Measurements from ENCODE around the gene RANBP10. TPM values are rescaled to one million over a fixed set of nuclear protein-coding genes. Genes with fewer than 3 reads are reported as not detected.
A peak's percentile ranks its signal among the peaks of the same experiment; 100 is the strongest.

The RANBP10 gene
- total RNA-seq, 4 donors from 2014 or later = 18.4 to 35.2 (median 27.6) TPM

- Histone ChIP-seq H3K27me3 (no peaks in the 10 kb centered on the region), H3K36me3 (no peaks in the 10 kb centered on the region), H3K9me3 (no peaks in the 10 kb centered on the region), H3K4me1 (peaks cover 58% of the 10 kb centered on the region), H3K27ac (peak within 1 kb of the TSS; percentile 95), H3K4me3 (peak within 1 kb of the TSS; percentile 83)
- TF ChIP-seq EP300 (IDR thresholded peaks at IDR 0.05) (no peak), POLR2A (IDR thresholded peaks at IDR 0.05) (peak in 1 of 2 donors; percentile 35), POLR2AphosphoS5 (IDR thresholded peaks at IDR 0.05) (peak in 2 of 3 donors; percentile 83 to 84)
- TF ChIP-seq, protein P1, sequence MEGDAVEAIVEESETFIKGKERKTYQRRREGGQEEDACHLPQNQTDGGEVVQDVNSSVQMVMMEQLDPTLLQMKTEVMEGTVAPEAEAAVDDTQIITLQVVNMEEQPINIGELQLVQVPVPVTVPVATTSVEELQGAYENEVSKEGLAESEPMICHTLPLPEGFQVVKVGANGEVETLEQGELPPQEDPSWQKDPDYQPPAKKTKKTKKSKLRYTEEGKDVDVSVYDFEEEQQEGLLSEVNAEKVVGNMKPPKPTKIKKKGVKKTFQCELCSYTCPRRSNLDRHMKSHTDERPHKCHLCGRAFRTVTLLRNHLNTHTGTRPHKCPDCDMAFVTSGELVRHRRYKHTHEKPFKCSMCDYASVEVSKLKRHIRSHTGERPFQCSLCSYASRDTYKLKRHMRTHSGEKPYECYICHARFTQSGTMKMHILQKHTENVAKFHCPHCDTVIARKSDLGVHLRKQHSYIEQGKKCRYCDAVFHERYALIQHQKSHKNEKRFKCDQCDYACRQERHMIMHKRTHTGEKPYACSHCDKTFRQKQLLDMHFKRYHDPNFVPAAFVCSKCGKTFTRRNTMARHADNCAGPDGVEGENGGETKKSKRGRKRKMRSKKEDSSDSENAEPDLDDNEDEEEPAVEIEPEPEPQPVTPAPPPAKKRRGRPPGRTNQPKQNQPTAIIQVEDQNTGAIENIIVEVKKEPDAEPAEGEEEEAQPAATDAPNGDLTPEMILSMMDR (IDR thresholded peaks at IDR 0.05) = no peak
- DNase-seq (ENCODE audit: low spot score in 2 of 2) = peak; percentile 97
- 0% methylated on average over 23 of the region's 57 CpGs for WGBS
Measured at GRCh38 chr16:67846320-67847063, 40.1 kb upstream of the RANBP10 start, which contains the start of gene NUTF2. Gene NUTF2, plus strand, starts transcription at chr16:67846933. Its CDS starts 18,198 bp downstream, at chr16:67865131.

DNA sequence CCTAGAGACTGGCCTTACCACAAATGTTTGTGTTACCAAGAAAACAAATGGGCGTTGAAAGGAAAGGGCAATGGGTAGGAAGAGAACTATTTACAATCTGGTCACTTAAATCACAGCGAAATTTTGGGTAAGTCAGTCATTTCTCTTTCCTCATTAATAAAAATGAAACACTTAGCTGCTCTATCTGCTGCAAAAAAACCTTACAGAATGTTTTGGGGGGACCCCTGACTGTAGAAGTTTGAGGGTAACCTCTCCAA lies 39.6 kb upstream of the RANBP10 start:
- no peaks in the 10 kb centered on the region for H3K27me3 ChIP-seq
- H3K36me3 ChIP-seq = no peaks in the 10 kb centered on the region
- WGBS = 15% methylated on average over 2 of the region's 2 CpGs
- H3K4me3 ChIP-seq = peak overlapping the region; percentile 83
- peaks cover 62% of the 10 kb centered on the region for H3K4me1 ChIP-seq
- peak overlapping the region; percentile 95 for H3K27ac ChIP-seq
- TF ChIP-seq POLR2A (IDR thresholded peaks at IDR 0.05) (no peak), POLR2AphosphoS5 (IDR thresholded peaks at IDR 0.05) (no peak), EP300 (IDR thresholded peaks at IDR 0.05) (no peak)
- TF ChIP-seq, protein P1 (IDR thresholded peaks at IDR 0.05) = no peak
- no peak for DNase-seq (ENCODE audit: low spot score in 2 of 2)
- no peaks in the 10 kb centered on the region for H3K9me3 ChIP-seq

GRCh38 chr16:67845291-67846062 lies 39.1 kb upstream of the RANBP10 start:
- 76% methylated on average over 5 of the region's 5 CpGs for WGBS
- H3K9me3 ChIP-seq = no peaks in the 10 kb centered on the region
- TF ChIP-seq POLR2A (IDR thresholded peaks at IDR 0.05) = no peak
- TF ChIP-seq EP300 (IDR thresholded peaks at IDR 0.05) = no peak
- TF ChIP-seq, protein P1 (IDR thresholded peaks at IDR 0.05) = no peak
- TF ChIP-seq POLR2AphosphoS5 (IDR thresholded peaks at IDR 0.05) = no peak
- H3K27me3 ChIP-seq = no peaks in the 10 kb centered on the region
- peak overlapping the region; percentile 83 for H3K4me3 ChIP-seq
- no peak for DNase-seq (ENCODE audit: low spot score in 2 of 2)
- H3K36me3 ChIP-seq = no peaks in the 10 kb centered on the region
- peaks cover 62% of the 10 kb centered on the region for H3K4me1 ChIP-seq
- H3K27ac ChIP-seq = peak overlapping the region; percentile 95

GRCh38 chr16:67844497-67844896 lies 38.1 kb upstream of the RANBP10 start:
- H3K27me3 ChIP-seq = no peaks in the 10 kb centered on the region
- 39% methylated on average over 4 of the region's 4 CpGs for WGBS
- peak overlapping the region; percentile 37 for H3K27ac ChIP-seq
- H3K4me1 ChIP-seq = peaks cover 62% of the 10 kb centered on the region
- no peaks in the 10 kb centered on the region for H3K36me3 ChIP-seq
- peak overlapping the region; percentile 88 for H3K4me3 ChIP-seq
- DNase-seq (ENCODE audit: low spot score in 2 of 2) = no peak
- TF ChIP-seq POLR2AphosphoS5 (IDR thresholded peaks at IDR 0.05) = no peak
- TF ChIP-seq, protein P1 (IDR thresholded peaks at IDR 0.05) = peak in 1 of 2 donors; percentile 32
- no peaks in the 10 kb centered on the region for H3K9me3 ChIP-seq

GRCh38 chr16:67843343-67843765 lies 37.0 kb upstream of the RANBP10 start:
- H3K27ac ChIP-seq = peak overlapping the region; percentile 99
- H3K4me1 ChIP-seq = peaks cover 56% of the 10 kb centered on the region
- H3K4me3 ChIP-seq = peak overlapping the region; percentile 88
- no peak for DNase-seq (ENCODE audit: low spot score in 2 of 2)
- H3K27me3 ChIP-seq = no peaks in the 10 kb centered on the region
- 0% methylated on average over 4 of the region's 11 CpGs for WGBS
- H3K9me3 ChIP-seq = no peaks in the 10 kb centered on the region
- no peak for TF ChIP-seq EP300 (IDR thresholded peaks at IDR 0.05)
- TF ChIP-seq, protein P1 (IDR thresholded peaks at IDR 0.05) = no peak
- no peak for TF ChIP-seq POLR2A (IDR thresholded peaks at IDR 0.05)
- TF ChIP-seq POLR2AphosphoS5 (IDR thresholded peaks at IDR 0.05) = no peak
- no peaks in the 10 kb centered on the region for H3K36me3 ChIP-seq
